HG03571 (cell line): ENCODE measurements around the gene RNF4.
"Not testable (repeated sequence)": the region's sequence is repeated elsewhere in the genome, so short reads cannot be mapped to it uniquely, and the experiment has no call there.

Experiments used
- ATAC-seq: cut with Tn5 transposase; IDR thresholded peaks from one replicate; pipeline ENCODE4 v1.9.1; 2021; ENCODE audit not compliant: unreplicated experiment

The RNF4 gene, protein sequence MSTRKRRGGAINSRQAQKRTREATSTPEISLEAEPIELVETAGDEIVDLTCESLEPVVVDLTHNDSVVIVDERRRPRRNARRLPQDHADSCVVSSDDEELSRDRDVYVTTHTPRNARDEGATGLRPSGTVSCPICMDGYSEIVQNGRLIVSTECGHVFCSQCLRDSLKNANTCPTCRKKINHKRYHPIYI

DNA sequence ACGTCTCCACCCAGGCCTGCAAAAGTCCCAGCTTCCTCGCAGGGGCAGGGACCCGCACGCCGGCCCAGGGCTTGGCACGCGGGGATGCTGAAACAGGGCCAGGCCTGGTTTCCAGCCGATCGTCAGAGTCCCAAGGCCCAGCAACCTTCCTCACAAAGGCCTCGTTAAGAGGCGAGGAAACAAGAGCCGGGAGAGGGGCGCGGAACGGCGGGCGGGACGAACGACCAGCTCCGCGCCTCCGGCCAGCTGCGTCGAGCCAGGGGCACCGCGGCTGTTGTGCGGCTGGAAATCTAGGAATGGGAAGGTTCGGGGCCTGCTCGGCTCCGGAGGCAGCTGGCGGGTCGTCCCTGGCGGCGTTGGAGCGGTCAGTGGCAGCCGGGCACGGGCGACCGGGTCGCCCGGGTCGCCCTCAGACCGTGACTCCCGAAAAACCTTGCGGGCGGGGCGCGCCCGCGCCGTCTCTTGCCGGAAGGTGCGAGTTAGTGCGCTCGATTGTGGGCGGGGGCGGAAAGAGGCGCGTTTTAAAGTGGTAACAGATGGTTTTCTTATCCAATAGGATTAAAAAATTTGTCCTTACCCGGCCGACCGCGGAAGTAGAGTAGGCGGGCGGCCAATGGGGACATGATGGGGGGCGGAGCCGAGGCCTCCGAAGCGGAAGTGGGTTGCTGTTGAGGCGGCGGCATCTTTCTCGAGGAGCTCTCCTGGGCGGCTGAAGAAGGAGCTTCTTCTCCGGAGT is at the start of gene RNF4:
Gene RNF4, plus strand, starts transcription at position 651 of the 736 bp plus-strand sequence. CDS start 21,388 bp downstream, outside the sequence.
- ATAC-seq = peak; percentile 69

DNA sequence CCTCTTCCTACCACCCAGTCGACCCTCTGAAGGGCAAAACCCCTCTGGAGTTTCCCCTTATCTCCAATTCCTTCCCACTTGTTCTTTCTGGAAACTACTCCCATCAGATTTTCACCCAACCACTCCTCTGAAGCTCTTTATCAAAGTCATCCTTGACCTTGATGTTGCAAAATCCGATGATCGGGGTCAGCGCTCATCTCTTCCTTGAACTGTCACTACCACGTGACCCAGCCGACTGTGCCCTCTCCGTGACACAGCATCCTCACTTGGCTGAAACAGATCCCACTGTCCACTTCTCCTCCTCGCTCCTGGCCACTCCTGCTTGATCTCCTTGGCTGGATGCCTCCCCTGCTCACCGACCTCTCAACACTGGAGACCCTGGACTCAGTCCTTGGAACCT is 49.1 kb upstream of the RNF4 start:
- ATAC-seq = no peak

DNA sequence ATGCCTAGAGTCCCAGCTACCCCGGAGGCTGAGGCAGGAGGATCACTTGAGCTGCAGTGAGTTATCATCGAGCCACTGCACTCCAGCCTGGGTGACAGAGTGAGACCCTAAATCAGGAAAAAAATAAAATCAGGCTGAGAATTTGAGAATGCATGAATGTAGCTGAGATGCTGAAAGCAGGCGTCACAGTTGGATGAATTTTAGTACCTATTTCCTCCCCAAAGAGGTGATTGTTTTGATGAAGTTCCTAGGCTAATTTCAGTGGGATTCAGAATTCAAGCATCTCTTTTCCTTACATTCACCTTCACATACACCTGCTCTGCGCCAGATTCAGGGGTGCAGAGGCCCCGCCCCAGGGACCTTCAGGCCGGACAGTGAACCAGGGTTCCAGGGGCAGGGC is 47.0 kb upstream of the RNF4 start:
- no peak for ATAC-seq

DNA sequence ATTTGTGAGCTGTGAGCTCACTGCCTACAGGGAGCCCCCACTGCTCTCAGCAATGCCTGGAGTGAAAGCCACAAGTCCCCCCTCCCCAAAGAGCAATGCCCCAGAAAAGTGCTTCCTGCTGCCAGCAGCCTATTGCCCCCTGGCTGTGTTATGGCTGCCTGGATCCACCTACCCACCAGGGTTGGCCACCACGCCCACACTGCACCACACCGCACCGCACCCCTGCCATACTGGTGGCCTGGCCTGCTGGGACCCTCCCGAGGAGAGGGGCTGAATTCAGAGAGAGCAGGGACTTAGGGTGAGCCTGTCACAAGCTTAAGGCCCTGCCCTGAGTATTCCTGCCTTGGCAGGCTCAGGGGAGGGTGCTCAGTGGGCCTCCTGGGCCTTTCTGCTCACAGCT is 45.8 kb upstream of the RNF4 start:
- ATAC-seq = no peak

DNA sequence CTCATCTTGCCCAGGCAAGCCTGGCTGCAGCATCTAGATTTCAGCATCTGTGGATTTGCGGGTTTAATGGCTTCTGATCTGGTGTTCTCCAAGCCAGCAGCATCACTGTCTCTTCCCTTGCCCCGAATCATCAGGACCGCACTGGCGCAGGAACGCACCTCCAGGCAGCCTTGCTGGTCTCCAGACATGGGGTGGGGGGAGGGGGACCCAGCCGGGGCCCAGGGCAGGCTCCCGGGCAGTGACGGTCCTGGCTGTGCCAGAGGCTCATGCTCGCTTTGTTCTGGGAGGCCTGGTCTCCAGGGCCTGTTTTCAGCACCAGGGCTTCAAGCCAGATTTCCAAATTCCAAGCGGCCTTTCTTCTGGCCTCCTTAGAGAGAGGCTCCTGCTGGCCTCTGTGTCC is 45.2 kb upstream of the RNF4 start:
- no peak for ATAC-seq

DNA sequence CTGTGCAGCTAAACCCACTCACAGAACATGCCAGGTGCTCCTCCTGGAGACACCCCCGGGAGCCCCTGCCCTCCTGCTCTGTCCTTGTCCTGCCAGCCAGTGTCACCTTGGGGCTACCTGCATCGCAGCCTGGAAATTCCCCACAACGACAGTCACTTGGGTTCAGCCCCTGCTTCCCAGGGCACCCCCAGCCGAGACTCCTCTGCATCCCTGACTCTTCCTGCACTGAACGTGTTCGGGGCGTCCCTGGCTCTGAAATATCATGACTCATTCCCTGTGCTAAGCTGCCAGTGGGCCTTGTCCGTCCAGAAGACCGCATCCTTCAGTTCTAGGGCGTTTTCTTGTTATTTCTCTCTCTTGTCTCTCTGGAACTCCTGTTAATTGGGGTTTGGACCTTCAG is 44.3 kb upstream of the RNF4 start:
- no peak for ATAC-seq

DNA sequence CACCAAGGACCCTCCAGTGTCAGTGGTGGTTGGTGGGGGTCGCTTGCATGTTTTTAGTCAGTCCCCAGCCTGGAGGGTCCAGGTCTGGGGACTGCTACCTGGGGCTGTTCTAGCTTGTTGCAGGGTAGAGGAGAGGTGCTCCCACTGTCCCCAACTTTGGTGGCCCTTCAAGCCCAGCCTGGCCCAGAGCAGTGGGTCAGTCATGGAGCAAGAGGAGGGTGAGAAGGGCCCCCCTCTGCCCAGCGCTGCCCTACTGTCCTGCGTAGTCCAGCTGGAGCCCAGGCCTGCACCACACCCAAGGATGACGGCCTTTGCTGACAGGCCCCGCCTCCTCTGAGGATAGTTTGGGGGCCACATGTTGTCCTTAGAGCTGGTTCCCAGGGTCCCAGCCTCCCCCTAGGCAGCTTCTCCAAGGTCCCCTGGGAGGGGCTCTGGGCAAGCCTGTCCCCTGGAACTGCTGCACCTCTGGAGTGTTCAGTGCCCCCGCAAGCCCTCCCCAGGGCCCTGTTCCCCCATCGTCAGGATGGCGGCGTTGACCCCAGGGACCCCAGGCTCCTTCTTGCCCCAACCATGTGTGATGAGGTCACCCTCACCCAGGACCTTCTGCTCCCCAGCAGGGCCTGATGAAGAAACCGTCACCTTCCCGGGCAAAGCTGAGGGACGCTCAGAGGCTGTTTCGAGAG is 43.4 kb upstream of the RNF4 start:
- ATAC-seq = no peak

DNA sequence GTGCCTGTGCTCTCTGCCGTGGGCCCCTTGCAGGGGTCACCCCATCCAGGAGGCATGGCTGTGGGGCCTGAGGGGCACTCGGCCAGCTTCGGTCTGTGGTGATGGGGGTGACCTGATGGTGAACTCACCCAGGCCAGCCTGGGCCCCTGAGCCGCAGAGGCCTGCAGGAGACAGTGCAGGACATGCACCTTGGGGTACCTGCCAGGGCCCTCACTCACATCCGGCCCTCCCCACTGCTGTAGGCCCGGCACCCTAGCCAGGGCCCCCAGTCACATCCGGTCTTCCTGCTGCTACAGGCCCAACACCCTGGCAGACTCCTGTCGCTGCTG is 42.9 kb upstream of the RNF4 start:
- no peak for ATAC-seq

DNA sequence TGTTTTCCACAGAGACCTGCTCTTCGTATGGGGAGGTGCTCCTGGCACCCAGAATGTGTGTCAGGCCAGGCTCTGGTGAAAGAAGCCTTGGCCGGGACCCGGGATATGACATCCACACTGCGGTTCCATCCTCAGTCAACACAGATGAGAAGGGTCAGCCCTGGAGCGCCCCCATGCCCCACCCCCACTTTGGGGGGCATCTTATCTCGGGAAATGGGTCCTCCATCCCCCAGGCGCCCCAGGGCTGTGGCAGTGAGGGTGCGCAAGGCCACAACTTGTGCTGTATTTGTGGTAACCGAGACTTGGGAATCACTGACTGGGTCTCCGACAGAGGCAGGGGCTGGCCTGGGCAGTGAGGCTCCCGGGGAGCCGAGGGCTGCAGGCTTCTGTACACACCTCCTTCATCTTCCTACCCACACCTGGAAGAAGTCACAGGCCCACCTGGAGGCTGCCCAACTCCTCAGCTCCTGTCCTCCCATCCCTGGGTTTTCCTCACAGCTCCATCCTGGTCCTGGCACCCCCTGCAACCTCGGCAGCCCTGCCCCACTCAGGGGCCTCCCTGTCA is 42.1 kb upstream of the RNF4 start:
- ATAC-seq = no peak

DNA sequence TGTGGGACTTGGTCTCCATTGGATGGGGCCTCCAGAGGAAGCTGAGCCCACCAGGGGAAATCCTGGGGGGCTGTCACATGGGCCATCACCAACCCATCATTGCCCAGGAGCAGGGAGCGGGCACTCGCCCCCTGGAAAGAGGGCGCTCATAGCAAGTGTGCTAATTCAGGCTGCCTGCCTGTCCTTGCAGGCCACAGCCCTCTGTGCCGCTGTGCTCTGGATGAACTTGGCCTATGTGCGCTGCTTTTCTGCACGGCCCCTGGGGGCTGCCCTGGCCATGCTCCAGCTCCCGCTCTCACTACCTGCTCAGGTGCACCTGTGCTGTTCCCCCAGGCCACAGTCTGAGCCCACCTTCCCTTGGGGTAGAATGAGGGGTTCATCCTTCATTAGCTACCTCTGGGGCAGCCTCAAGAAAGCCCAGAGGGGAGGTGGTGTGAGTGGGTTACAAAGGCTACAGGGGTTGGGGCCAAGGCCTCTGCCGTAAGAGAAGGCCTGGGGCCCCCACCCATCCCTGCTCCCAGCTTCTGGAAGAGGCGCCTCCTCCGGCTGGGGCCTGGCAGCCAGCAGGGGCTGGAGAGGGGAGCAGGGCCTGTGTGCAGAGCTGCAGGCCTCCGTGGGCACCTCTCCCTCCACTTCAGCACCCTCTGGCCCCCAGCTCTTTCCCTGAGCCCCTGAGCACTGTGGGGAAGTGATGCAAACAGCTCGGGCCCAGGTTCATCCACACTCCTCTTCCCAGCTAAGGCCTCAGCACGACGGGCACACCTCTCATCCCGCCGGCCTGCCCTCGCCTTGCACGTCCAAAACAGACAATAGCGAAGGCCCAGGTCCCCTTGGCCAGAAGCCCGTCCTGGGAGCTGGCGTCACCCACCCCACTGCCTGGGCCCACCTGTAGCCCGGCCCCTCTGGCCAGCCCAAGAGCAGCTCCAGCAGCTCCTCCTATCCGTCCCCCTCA is 41.2 kb upstream of the RNF4 start:
- ATAC-seq = no peak

DNA sequence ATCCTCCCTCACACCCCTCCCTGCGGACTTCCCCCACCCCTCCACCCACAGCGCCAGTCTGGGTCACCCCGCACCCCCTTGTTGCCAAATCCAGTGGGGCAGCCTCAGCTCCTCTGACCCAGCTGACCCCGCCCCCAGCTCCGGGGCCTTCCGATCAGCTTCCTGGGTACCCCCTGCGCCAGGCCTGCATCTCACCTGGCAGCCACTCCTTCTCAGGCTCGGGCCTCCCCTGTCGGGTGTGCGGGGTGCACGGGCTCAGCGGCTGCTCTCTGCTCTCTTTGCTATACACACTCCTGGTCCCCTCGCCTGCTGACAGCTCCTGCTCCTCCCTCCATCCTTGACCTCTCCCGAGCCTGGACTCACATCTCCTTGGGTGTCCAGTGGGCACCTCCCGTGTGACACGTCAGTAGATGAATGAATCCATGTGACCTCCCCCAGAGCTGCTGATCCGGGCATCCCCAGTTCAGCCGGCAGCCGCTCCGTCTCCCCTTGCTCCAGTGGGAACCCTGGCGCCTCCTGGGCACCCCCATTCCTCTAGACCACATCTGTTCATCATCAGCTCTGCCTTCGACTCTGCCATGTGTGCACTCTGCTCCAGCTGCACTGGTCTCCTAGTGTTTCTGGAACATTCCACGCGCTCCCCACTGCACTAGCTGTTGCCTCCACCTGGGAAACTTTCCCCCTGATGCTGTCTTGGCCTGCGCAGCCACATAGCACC is 40.3 kb upstream of the RNF4 start:
- ATAC-seq = no peak

DNA sequence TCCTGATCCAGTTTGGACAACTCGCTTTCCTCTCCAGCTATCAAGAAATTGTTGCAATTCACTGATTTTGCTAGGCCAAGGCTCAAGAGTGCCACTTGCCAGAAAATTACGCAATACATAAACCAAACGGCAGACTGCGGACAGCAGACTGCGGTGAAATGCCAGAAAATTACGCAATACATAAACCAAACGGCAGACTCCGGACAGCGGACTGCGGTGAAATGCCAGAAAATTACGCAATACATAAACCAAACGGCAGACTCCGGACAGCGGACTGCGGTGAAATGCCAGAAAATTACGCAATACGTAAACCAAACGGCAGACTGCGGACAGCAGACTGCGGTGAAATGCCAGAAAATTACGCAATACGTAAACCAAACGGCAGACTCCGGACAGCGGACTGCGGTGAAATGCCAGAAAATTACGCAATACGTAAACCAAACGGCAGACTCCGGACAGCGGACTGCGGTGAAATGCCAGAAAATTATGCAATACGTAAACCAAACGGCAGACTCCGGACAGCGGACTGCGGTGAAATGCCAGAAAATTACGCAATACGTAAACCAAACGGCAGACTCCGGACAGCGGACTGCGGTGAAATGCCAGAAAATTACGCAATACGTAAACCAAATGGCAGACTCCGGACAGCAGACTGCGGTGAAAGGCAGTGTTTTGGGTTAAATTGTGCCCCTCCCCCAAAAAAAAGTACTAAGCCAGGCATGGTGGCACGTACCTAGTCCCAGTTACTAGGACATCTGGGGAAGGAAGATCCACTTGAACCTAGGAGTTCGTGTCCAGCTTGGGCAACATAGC is 38.8 kb upstream of the RNF4 start:
- ATAC-seq = not testable (repeated sequence)

DNA sequence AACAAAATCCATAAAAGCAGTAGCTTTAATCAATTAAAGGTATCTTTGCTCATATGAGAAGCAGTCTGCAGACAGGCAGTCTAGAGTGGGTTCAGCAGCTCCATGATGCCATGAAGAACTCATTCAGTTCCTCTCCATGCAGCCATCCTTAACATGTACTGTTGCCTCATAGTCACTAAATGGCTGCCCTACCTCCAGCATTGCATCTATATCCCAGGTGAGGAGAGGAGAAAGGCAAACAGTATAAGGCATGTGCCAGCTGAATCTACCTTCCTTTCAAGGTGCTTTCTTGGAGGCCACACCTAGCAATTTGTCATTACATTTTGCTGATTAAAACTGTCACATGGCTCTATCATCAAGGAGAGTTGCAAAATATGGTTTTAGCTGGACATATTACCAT is 36.9 kb upstream of the RNF4 start:
- ATAC-seq = no peak

DNA sequence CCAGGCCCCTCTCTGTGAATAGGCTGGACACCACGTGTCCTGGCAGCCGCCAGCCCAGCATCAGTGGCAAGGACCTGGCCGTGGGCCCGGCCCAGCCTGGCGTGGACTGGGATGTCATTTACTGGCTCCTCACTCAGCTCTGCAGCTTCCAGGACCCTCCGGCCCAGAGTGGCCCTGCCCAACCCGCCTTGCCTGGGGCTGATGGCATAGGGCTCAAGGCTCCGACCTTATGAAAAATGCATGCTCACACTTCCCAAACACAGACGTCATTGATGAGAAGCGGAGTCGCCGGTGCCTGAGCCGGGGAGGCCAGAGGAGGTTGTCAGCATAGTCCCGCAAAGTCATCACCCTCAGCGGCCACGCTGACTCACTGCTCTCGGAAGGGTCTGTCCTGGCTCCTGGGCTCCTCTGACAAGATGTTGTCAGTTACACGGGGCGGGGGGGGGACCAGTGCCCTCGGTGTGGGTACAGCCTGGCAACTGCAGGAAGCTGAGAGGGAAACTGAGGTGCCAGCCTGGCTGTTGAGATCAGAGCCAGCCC is 35.8 kb upstream of the RNF4 start:
- ATAC-seq = no peak

DNA sequence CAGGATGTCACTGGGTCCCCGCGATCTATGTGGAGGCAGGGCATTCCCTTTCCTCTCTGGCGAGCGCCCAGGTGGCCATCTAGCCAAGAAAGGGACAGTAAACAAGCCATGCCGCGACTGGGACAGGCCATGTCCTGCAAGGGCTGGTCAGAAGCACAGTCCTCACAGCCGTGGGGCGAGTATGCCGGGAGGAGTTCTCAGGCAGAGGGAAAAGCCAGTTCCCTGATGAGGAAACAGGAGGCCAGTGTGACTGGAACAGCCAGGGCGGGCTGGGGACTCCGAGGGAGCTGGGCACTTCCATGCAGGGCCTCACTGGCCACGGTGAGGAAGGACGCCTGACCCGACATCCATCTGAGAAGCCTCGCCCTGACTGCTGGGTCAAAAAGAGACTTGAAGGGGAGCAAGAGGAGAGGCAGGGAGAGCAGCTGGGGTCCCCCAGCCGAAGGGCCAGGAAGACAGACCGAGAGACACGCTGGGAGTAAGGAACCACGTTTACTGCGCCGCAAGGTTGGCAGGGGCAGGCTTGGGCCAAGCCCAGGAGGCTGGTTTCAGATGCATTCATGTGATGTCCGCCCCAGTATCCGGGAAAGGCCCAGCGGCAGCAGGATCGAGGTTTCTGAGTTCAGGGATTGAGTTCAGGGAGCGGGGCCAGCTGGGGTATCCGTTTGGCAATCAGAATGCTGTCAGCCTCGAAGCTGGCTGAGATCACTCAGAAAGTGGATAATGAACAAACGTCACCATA is 35.1 kb upstream of the RNF4 start:
- ATAC-seq = no peak

DNA sequence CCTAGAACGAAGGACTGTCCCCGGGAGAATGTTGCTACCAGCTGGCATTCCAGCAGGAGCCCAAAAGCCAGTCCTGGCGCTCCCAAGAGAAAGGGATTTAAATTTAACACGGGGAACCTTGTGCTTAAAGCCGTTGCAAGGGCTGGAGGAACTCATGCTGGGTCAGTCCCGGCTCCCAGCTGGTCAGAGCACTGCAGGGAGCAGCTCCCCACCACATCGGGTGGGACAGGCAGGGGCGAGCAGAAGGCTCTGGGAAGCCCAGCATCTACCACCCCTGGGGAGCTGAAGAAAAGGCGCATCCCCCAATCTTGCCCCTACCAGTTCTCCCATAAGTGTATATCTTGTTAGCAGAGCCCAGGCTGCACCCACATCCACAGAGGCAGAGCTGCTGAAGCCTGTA is 34.5 kb upstream of the RNF4 start:
- no peak for ATAC-seq

DNA sequence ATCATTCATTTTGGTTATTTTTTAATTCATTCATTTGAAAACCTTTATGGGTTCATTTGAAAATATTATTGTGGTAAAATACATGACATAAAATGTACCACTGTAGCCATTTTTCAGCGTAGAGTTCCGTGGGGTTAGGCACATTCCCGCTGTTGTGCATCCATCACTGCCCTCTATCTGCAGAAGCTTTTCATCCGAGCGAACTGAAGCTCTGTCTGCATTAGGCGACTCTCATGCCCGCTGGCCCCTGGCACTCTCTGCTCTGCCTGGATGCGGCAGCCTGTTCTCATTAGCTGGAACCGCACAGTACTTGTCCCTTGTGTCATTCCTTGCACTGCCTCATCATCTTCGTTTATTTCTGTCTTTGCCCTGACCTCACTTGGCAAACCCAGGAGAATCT is 32.6 kb upstream of the RNF4 start:
- ATAC-seq = no peak

DNA sequence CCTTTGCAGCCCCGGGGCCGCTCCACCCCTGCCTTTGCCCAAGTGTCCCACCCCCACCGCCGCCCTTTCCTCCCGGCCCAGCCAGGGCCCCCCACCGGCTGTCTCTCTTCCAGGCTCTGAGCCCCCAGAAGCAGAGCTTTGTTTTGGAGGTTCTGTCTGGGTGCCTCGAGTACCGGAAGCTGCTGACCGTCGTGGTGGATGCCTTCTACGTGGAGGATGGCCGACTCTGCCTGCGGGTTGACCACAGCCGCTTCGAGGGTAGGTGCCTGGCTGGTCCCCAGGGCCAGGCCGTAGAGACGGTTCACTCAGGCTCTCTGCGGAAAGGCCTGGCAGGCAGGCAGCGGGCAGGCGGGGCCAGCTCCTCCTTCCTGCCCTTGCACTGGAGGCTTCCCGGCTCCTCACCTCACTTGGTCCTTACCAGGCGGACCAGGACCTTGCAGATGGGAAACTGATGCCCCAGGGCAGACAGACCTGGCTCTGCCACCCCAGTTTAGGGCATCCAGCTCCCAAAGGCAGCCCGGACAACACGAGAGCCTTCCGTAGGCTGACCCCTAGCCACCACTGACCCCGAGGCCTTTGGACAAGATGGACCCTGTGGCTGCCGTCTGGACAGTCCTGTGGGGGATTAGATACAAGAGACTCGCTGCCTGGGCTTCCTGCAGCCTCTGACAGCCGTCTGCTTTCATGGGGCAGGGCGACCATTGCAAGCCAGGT is 32.0 kb upstream of the RNF4 start:
- ATAC-seq = no peak
